ACHN (cell line): ENCODE measurements around the gene LMAN1L.

Experiments used
- DNase-seq: peaks from one replicate; pipeline ENCODE4 v3.0.0-alpha.2; 2015
- in situ Hi-C: cut with HindIII; loops from 2 replicates; pipeline ENCODE4 v1.10.0; 2017; ENCODE audit warnings: low sequenced_read_pairs, low pct_ligation_motif_present, low pct_unique_long_range_greater_than_20kb

LMAN1L gene

GRCh38 chr15:74865316-74865715 lies 52.7 kb downstream of the LMAN1L start:
- DNase-seq, result no peak
- in situ Hi-C loops, result no loop called here

DNA sequence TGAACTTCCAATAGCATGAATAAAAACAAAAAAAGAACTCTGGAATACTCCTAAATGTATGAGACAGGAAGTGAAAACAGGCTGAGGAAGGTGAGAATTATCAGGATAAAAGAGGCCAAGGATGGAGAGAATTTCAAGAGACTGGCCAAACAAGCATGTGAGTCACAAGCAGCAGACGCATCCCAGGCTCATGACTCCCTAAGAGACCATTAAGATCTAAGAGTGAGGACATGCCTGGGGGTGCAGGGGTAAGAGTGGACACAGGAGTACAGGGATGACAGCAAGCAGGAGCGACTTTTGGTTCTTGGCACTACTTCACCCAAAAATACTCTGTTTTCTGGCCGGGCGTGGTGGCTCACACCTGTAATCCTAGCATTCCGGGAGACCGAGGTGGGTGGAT lies 53.5 kb downstream of the LMAN1L start:
- in situ Hi-C loops, result no loop called here
- peak; percentile 64 for DNase-seq

GRCh38 chr15:74867466-74868038 lies 54.9 kb downstream of the LMAN1L start:
- no peak for DNase-seq
- in situ Hi-C loops, result no loop called here

DNA sequence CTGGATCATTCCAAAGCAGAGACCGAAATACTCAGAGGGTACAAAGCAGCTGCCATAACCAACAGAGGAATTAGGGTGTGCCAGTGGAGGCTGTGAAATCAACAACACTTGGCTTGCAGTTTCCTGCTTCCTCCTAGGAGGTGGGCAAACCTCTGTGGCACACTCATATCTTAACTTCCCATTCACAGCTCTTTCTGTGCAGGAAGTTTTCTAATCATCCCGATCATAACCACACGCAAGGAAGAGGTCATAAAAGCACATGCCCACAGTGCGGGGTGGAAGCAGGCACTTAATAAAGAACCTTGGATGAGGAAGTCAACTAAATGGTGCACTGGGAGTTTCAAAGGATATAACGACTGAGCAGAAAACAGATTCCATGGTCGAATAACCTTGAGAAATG lies 55.4 kb downstream of the LMAN1L start:
- in situ Hi-C loops, result no loop called here
- no peak for DNase-seq

DNA sequence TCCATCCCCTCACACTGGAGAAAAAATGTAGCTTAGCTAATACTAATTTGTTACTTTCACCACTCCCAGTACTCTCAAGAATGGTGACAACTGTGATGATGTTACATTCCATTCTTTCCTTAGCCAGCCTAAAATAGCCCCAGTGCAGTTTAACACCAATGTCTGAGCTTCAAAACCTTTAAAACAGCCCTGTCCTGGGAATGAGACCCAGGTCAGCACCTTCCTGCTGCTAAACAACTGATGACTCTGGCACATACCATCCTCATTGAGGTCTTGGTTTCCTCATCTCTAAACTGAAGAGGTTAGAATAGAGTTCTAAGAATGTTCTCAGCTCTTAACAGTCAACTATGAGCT lies 56.7 kb downstream of the LMAN1L start:
- in situ Hi-C loops, result no loop called here
- no peak for DNase-seq

GRCh38 chr15:74869726-74870407 lies 57.2 kb downstream of the LMAN1L start:
- DNase-seq, result no peak
- in situ Hi-C loops, result no loop called here

- no peak for DNase-seq
- in situ Hi-C loops, result no loop called here
These were observed 58.0 kb downstream of the LMAN1L start for GRCh38 chr15:74870436-74871215.

- in situ Hi-C loops, result no loop called here
- DNase-seq, result no peak
These were observed 60.0 kb downstream of the LMAN1L start for GRCh38 chr15:74872702-74873035.

GRCh38 chr15:74873036-74873755 lies 60.6 kb downstream of the LMAN1L start, which contains the start of gene SCAMP2:
Gene SCAMP2 (minus strand): TSS chr15:74873365. CDS start chr15:74873255, 110 bp downstream.
- in situ Hi-C loops, result no loop called here
- DNase-seq, result peak; percentile 92

DNA sequence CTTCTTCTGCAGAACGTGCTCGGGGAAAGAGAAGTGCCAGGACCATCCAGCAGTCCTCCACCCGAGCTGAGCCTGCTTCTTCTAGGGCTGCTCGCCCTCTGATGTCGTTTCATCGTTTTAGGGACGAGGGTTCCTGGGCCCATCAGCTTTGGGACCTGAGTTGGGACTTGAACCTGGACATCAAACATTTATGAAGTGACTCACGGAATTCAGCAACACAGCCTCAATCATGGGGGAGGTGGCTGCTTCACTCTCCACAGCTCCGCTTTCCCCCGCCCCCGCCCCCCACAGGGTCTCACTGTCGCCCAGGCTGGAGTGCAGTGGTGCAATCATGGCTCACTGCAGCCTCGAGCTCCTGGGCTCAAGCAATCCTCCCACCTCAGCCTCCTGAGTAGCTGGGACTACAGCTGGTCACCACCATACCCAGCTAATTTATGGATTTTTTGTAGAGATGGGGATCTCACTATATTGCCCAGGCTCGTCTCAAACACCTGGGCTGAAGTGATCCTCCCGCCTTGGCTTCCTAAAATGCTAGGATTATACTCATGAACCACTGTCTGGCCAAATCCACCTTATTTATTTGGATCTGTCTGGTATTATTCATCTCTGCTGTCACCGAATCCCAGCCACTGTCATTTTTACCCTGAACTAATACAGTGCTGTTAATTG lies 61.3 kb downstream of the LMAN1L start:
- DNase-seq, result peak; percentile 14
- in situ Hi-C loops, result no loop called here
